ENCODE results near the gene SH3GLB2. TPM values are rescaled to one million over a fixed set of nuclear protein-coding genes. Genes with fewer than 3 reads are reported as not detected.

Gene SH3GLB2
- total RNA-seq, 1 experiment from 2014 or later, result 58.3 TPM

GRCh38 chr9:129040113-129040643, 12.0 kb upstream of the SH3GLB2 start:
- DNase-seq (ENCODE audit: unreplicated experiment), result no peak
- intact Hi-C loops (cut with micrococcal nuclease), result no loop called here
- no peak for TF ChIP-seq CTCF (IDR thresholded peaks at IDR 0.05; ENCODE audit: unreplicated experiment)
- CTCF ChIA-PET, result no interaction called here
- BruUV-seq (replicated peaks), result no TSS peak
- no peak overlapping the region for H3K27ac Mint-ChIP-seq (ENCODE audit: low read depth, unreplicated experiment)
- no peak overlapping the region for H3K4me3 Mint-ChIP-seq (ENCODE audit: unreplicated experiment)
- POLR2A ChIA-PET, result interaction anchor here (0.5 kb wide), 1 partner anchor 12 kb away, joined by 3 read pairs; the partner anchor contains the start of gene SH3GLB2
- H3K9me3 Mint-ChIP-seq (ENCODE audit: unreplicated experiment), result no peaks in the 10 kb centered on the region
- H3K4me1 Mint-ChIP-seq (ENCODE audit: insufficient read depth, unreplicated experiment), result peaks cover 17% of the 10 kb centered on the region
- H3K27me3 Mint-ChIP-seq (ENCODE audit: insufficient read depth, unreplicated experiment), result no peaks in the 10 kb centered on the region
- H3K36me3 Mint-ChIP-seq (ENCODE audit: insufficient read depth, unreplicated experiment), result peaks cover 53% of the 10 kb centered on the region

GRCh38 chr9:129038109-129038852, 10.2 kb upstream of the SH3GLB2 start:
- DNase-seq (ENCODE audit: unreplicated experiment), result no peak
- ChIA-PET POLR2A (interaction anchor here (0.6 to 1.0 kb wide), 3 partner anchors 10 to 451 kb away, joined by 3 to 4 read pairs (median 3); partner anchors contain the start of genes DOLPP1 and SH3GLB2), CTCF (interaction anchor here (0.5 to 1.2 kb wide), 3 partner anchors 10 to 43 kb away, joined by 3 read pairs; partner anchors contain the start of genes DOLPP1 and SH3GLB2)
- BruUV-seq (replicated peaks), result no TSS peak
- TF ChIP-seq CTCF (IDR thresholded peaks at IDR 0.05; ENCODE audit: unreplicated experiment), result no peak
- intact Hi-C loops (cut with micrococcal nuclease), result no loop called here
- peak overlapping the region; percentile 97 for H3K4me3 Mint-ChIP-seq (ENCODE audit: unreplicated experiment)
- H3K27me3 Mint-ChIP-seq (ENCODE audit: insufficient read depth, unreplicated experiment), result no peaks in the 10 kb centered on the region
- no peaks in the 10 kb centered on the region for H3K9me3 Mint-ChIP-seq (ENCODE audit: unreplicated experiment)
- peaks cover 38% of the 10 kb centered on the region for H3K36me3 Mint-ChIP-seq (ENCODE audit: insufficient read depth, unreplicated experiment)
- peaks cover 17% of the 10 kb centered on the region for H3K4me1 Mint-ChIP-seq (ENCODE audit: insufficient read depth, unreplicated experiment)
- no peak overlapping the region for H3K27ac Mint-ChIP-seq (ENCODE audit: low read depth, unreplicated experiment)

- CTCF ChIA-PET, result interaction anchor here (0.5 to 1.2 kb wide), 2 partner anchors 10 to 43 kb away, joined by 3 read pairs; partner anchors contain the start of genes DOLPP1 and SH3GLB2
- no peak overlapping the region for H3K27ac Mint-ChIP-seq (ENCODE audit: low read depth, unreplicated experiment)
- no peaks in the 10 kb centered on the region for H3K27me3 Mint-ChIP-seq (ENCODE audit: insufficient read depth, unreplicated experiment)
- BruUV-seq (replicated peaks), result no TSS peak
- peak overlapping the region; percentile 97 for H3K4me3 Mint-ChIP-seq (ENCODE audit: unreplicated experiment)
- H3K9me3 Mint-ChIP-seq (ENCODE audit: unreplicated experiment), result no peaks in the 10 kb centered on the region
- no peak for DNase-seq (ENCODE audit: unreplicated experiment)
- TF ChIP-seq CTCF (IDR thresholded peaks at IDR 0.05; ENCODE audit: unreplicated experiment), result no peak
- intact Hi-C loops (cut with micrococcal nuclease), result no loop called here
- H3K36me3 Mint-ChIP-seq (ENCODE audit: insufficient read depth, unreplicated experiment), result peaks cover 33% of the 10 kb centered on the region
- POLR2A ChIA-PET, result interaction anchor here (0.6 to 1.0 kb wide), 3 partner anchors 9 to 1668 kb away, joined by 3 to 4 read pairs (median 3); partner anchors contain the start of genes DOLPP1 and SH3GLB2
- peaks cover 17% of the 10 kb centered on the region for H3K4me1 Mint-ChIP-seq (ENCODE audit: insufficient read depth, unreplicated experiment)
Observed at GRCh38 chr9:129037767-129038098, 9.6 kb upstream of the SH3GLB2 start.

Measured in MCF 10A (cell line).